Osteoblast (primary cell): ENCODE results near the gene YBX2. TPM values are rescaled to one million over a fixed set of nuclear protein-coding genes. Genes with fewer than 3 reads are reported as not detected.

Experiments used
- DNase-seq: peaks from one replicate; pipeline ENCODE4 v3.0.0; 2011; ENCODE audit warnings: low spot score, mixed read lengths; ENCODE audit not compliant: insufficient read length; ENCODE audit errors: missing footprints
- H2AFZ ChIP-seq: 2 replicates; pipeline ENCODE4 v1.6.0; 2011; ENCODE audit warnings: mild to moderate bottlenecking, low read length
- H3K27ac ChIP-seq: 2 replicates; pipeline ENCODE4 v1.5.1; 2011; ENCODE audit warnings: mild to moderate bottlenecking, low read depth, low read length, moderate library complexity
- H3K27me3 ChIP-seq: 2 replicates; pipeline ENCODE4 v1.6.0; 2012; ENCODE audit warnings: mild to moderate bottlenecking, control low read depth, inconsistent platforms, low read length, moderate library complexity; ENCODE audit not compliant: insufficient read depth
- H3K36me3 ChIP-seq: 2 replicates; pipeline ENCODE4 v1.5.1; 2011; ENCODE audit warnings: mild to moderate bottlenecking, low read length, control low read depth, moderate library complexity; ENCODE audit not compliant: insufficient read depth
- H3K4me1 ChIP-seq: 2 replicates; pipeline ENCODE4 v1.5.1; 2011; ENCODE audit warnings: mild to moderate bottlenecking, low read length, control low read depth, moderate library complexity; ENCODE audit not compliant: insufficient read depth
- H3K4me2 ChIP-seq: 2 replicates; pipeline ENCODE4 v1.6.0; 2011; ENCODE audit warnings: mild to moderate bottlenecking, low read length; ENCODE audit not compliant: insufficient read depth
- H3K4me3 ChIP-seq: fragments of 200-600 bp; sonication (generic); 3 replicates; pipeline ENCODE4 v1.5.1; 2012; ENCODE audit warnings: mild to moderate bottlenecking, low read length, inconsistent platforms; ENCODE audit not compliant: insufficient read depth
- H3K79me2 ChIP-seq: 2 replicates; pipeline ENCODE4 v1.6.0; 2012; ENCODE audit warnings: mild to moderate bottlenecking, low read length, control low read depth, inconsistent platforms; ENCODE audit not compliant: insufficient read depth
- H3K9me3 ChIP-seq: 2 replicates; pipeline ENCODE4 v1.5.1; 2011; ENCODE audit warnings: low read depth, low read length, control low read depth
- H4K20me1 ChIP-seq: 2 replicates; pipeline ENCODE4 v1.6.0; 2012; ENCODE audit warnings: mild to moderate bottlenecking, low read length, control low read depth; ENCODE audit not compliant: insufficient read depth
- total RNA-seq: library from RNA; depleted of rRNA; stranded (reverse); fragments of >200 nt; gene quantifications from 2 replicates; pipeline ENCODE4 v1.2.3, GENCODE V29; 2012
- TF ChIP-seq, protein P1 (sequence below): IDR thresholded peaks from 2 replicates; pipeline ENCODE4 v1.5.1; 2011; ENCODE audit warnings: mild to moderate bottlenecking, low read depth, low read length, moderate library complexity; ENCODE audit errors: extremely low read depth

Gene YBX2
- total RNA-seq, 1 donor: not detected

DNA sequence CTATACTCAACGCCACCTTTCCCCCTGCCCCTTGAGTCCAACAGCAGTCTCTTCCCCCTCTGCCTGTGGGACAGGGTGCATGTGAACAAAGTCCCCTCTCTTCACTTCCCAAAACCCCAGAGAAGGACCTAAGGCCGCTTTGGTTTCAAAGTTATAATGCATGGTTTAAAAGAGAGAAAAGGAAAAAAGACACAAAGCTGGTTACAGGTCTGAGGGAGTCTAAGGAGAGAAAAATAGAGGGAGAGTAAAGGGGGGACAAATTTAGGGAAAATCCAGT, 51.0 kb downstream of the YBX2 start:
- H3K79me2 ChIP-seq: peaks cover 75% of the 10 kb centered on the region
- peaks cover 26% of the 10 kb centered on the region for H3K4me1 ChIP-seq
- H2AFZ ChIP-seq: peak overlapping the region; percentile 93
- DNase-seq: peak; percentile 79
- H4K20me1 ChIP-seq: peaks cover 14% of the 10 kb centered on the region
- TF ChIP-seq, protein P1, sequence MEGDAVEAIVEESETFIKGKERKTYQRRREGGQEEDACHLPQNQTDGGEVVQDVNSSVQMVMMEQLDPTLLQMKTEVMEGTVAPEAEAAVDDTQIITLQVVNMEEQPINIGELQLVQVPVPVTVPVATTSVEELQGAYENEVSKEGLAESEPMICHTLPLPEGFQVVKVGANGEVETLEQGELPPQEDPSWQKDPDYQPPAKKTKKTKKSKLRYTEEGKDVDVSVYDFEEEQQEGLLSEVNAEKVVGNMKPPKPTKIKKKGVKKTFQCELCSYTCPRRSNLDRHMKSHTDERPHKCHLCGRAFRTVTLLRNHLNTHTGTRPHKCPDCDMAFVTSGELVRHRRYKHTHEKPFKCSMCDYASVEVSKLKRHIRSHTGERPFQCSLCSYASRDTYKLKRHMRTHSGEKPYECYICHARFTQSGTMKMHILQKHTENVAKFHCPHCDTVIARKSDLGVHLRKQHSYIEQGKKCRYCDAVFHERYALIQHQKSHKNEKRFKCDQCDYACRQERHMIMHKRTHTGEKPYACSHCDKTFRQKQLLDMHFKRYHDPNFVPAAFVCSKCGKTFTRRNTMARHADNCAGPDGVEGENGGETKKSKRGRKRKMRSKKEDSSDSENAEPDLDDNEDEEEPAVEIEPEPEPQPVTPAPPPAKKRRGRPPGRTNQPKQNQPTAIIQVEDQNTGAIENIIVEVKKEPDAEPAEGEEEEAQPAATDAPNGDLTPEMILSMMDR: no peak
- H3K9me3 ChIP-seq: no peaks in the 10 kb centered on the region
- peak overlapping the region; percentile 84 for H3K27ac ChIP-seq
- H3K4me3 ChIP-seq: peak overlapping the region; percentile 86
- H3K27me3 ChIP-seq: no peaks in the 10 kb centered on the region
- peaks cover 46% of the 10 kb centered on the region for H3K36me3 ChIP-seq
- peak overlapping the region; percentile 98 for H3K4me2 ChIP-seq

DNA sequence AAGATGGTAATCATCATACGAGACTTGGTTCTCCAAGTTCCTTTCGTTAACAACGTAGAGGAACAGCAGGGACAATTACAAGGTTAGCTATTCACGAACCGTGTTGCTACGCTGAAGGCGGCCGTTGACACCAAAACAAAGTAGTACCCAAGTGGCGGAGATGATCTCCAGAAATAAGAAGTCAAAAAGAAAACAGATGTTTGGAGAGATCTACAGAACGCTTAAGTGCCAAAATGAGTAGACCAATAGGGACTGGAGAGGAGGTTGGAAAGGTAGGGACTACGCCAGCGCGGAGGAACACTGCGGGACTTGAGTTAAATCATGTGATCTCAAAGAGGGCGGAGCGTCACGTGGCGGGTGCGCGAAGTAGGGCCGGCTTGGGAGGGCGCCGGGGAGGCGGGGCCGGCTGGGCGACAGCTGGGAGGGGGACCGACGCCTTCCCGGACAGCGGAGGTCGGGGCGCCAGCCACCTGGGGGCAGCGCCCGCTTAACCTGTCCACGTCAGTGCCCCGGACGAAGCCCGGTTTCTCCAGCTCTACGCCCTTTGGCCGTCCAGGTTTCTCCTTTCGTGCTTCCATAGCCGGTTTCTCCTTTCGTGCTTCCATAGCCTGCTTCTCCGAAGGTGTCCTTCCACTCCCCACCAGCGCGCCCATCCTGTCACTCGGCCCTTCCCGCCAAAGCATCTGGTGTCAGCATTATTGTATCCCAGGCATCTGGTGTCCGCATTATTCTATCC, 51.6 kb downstream of the YBX2 start:
- Histone ChIP-seq H4K20me1 (peaks cover 14% of the 10 kb centered on the region), H3K79me2 (peaks cover 73% of the 10 kb centered on the region), H3K4me2 (peak overlapping the region; percentile 98), H2AFZ (peak overlapping the region; percentile 93), H3K9me3 (no peaks in the 10 kb centered on the region), H3K4me1 (peaks cover 26% of the 10 kb centered on the region), H3K27me3 (no peaks in the 10 kb centered on the region), H3K4me3 (peak overlapping the region; percentile 86), H3K36me3 (peaks cover 46% of the 10 kb centered on the region), H3K27ac (peak overlapping the region; percentile 84)
- TF ChIP-seq, protein P1: no peak
- DNase-seq: peak; percentile 97

DNA sequence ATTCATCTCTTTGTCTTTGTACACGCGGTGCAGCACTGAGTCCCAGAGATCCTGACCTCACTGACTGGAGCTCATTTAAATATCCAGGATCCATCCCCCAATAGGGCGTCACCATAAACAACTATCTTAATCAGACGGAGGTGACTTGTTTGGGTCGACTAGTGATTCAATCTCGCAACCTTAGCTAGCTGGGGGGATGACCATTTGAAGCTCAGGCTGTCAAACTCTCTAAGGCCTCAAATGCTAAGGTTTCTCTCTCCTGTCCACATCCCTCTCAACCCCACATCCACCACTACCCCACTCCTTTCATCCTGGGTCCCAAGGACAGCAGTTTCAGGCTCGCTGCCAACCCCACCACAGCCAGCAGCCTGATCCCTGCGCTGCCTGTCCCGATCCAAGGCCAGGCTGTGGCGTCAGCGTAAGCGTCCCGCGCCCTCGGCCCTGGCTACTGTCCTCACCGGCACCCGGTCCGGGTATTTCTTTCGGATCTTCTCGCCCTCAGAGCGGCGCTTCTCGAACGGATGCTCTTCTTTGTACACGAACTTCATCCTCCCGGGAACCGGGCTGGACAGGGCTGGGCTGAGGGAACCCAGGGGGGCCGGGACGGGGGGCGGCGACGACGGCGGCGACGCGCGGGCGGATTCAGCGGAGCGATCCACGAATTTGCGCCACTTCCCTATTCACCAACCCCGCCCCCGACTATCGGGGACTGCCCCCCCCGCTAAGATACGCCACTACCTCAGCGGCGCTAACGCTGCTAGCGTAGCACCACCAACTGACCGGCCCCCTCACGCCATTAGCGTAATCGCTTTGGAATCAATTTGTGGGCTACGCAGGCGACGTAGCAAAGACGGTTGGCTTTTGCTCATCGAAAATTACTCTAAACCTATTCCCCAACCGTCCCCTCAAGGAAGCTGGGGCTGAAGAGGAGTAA, 52.4 kb downstream of the YBX2 start, which contains the start of gene GABARAP:
GABARAP (minus strand) TSS at position 667 of the 934 bp plus-strand sequence; CDS start at position 548, 119 bp downstream.
- Histone ChIP-seq H3K27ac (peak within 1 kb of the TSS; percentile 84), H2AFZ (peak within 1 kb of the TSS; percentile 93), H3K9me3 (no peaks in the 10 kb centered on the region), H3K4me2 (peak within 1 kb of the TSS; percentile 98), H3K4me1 (peaks cover 31% of the 10 kb centered on the region), H3K27me3 (no peaks in the 10 kb centered on the region), H3K4me3 (peak within 1 kb of the TSS; percentile 86), H3K36me3 (peaks cover 47% of the 10 kb centered on the region), H3K79me2 (peaks cover 71% of the 10 kb centered on the region), H4K20me1 (peaks cover 20% of the 10 kb centered on the region)
- TF ChIP-seq, protein P1: no peak
- peak; percentile 96 for DNase-seq
